ENCODE data around the gene BICD2. TPM values are rescaled to one million over a fixed set of nuclear protein-coding genes. Genes with fewer than 3 reads are reported as not detected.

BICD2 gene
- total RNA-seq, 4 donors from 2014 or later, result 15.7 to 29.3 (median 19.7) TPM

DNA sequence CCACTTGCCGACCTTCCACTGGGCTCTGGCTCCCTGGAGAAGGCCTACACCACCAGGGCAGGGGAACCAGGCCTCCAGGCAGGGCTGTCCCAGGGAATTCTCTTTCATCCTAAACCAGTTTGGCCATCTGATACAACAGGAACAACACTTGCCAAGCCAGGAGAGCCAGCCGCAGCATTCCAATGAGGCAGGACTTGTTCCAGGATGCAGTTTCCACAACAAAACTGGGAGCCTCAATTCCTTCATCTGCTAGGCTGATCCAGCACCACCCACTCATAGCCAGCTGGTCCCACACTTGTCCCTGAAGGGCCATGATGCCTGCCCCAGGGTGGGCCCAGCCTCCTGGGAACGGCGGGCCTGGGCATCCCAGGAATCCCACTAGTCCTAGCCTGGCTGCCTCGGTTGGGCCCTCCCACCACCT, 26.0 kb downstream of the BICD2 start:
- Histone ChIP-seq H3K4me3 (no peak overlapping the region), H3K9me3 (no peaks in the 10 kb centered on the region), H3K36me3 (no peaks in the 10 kb centered on the region), H3K4me1 (peaks cover 20 to 59% (median 39%) of the 10 kb centered on the region in 4 donors), H3K27ac (peak overlapping the region in 1 of 4 donors; percentile 64), H3K27me3 (no peaks in the 10 kb centered on the region)
- no peak for TF ChIP-seq POLR2AphosphoS5 (IDR thresholded peaks at IDR 0.05)
- TF ChIP-seq, protein P1, sequence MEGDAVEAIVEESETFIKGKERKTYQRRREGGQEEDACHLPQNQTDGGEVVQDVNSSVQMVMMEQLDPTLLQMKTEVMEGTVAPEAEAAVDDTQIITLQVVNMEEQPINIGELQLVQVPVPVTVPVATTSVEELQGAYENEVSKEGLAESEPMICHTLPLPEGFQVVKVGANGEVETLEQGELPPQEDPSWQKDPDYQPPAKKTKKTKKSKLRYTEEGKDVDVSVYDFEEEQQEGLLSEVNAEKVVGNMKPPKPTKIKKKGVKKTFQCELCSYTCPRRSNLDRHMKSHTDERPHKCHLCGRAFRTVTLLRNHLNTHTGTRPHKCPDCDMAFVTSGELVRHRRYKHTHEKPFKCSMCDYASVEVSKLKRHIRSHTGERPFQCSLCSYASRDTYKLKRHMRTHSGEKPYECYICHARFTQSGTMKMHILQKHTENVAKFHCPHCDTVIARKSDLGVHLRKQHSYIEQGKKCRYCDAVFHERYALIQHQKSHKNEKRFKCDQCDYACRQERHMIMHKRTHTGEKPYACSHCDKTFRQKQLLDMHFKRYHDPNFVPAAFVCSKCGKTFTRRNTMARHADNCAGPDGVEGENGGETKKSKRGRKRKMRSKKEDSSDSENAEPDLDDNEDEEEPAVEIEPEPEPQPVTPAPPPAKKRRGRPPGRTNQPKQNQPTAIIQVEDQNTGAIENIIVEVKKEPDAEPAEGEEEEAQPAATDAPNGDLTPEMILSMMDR (IDR thresholded peaks at IDR 0.05), result no peak
- TF ChIP-seq POLR2A (IDR thresholded peaks at IDR 0.05), result no peak
- TF ChIP-seq EP300 (IDR thresholded peaks at IDR 0.05; ENCODE audit: low read depth), result no peak
- no peak for DNase-seq
- intact Hi-C loops (cut with DNase I; ENCODE audit: low total_unique reads) (no loop called here), in situ Hi-C loops (cut with MboI; ENCODE audit: low pct_ligation_motif_present in 1 of 4, low pct_unique_long_range_greater_than_20kb in 1 of 4, low sequenced_read_pairs in 3 of 4) (no loop called here)
- 77% methylated on average over 5 of the region's 5 CpGs; no CpG with 5 or more reads in 1 of the 2 donors for WGBS, 2 donors (ENCODE audit: low coverage in 1 of 2)

DNA sequence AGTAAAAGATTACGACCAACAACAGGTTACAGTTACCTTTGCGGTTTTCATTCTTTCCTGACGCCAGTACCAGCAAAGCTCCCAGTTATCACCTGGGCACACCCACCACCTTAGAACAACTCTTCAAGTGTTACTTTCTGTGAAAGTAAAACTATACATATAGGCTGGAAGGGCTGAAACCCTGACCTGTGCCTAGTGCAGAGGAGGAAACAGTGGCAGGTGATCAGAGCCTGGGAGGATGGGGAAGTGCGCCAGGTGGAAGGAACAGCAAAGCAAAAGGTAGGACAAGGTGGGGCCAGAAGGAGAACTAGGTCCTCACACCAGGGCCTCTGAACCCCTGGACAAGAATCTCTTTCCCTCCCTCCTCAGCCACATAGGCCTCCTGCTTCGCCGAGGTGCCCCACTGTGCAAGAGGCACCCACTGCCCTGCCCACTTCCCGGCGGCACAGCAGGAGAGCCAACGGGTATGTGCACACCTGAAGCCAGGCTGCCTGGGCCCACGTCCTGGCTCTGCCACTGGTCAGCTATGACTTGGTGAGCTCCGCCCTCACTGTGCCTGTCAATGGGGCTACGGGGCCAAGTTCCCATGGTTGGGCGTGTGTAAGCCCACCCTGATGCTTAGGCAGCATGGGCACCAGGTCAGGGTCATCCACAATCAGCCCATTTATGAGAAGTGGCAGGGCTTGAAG, 26.9 kb downstream of the BICD2 start:
- H3K27me3 ChIP-seq, result no peaks in the 10 kb centered on the region
- DNase-seq, result peak; percentile 37
- 60 to 66% methylated on average over 1 to 13 of the region's 13 CpGs for WGBS, 2 donors (ENCODE audit: low coverage in 1 of 2)
- H3K27ac ChIP-seq, result peak overlapping the region in 1 of 4 donors; percentile 64
- intact Hi-C loops (cut with DNase I; ENCODE audit: low total_unique reads), result no loop called here
- H3K4me1 ChIP-seq, result peaks cover 20 to 59% (median 39%) of the 10 kb centered on the region in 4 donors
- H3K36me3 ChIP-seq, result no peaks in the 10 kb centered on the region
- no peak overlapping the region for H3K4me3 ChIP-seq
- TF ChIP-seq EP300 (IDR thresholded peaks at IDR 0.05; ENCODE audit: low read depth) (no peak), POLR2AphosphoS5 (IDR thresholded peaks at IDR 0.05) (no peak), POLR2A (IDR thresholded peaks at IDR 0.05) (no peak)
- TF ChIP-seq, protein P1 (IDR thresholded peaks at IDR 0.05), result no peak
- H3K9me3 ChIP-seq, result no peaks in the 10 kb centered on the region
- in situ Hi-C loops (cut with MboI; ENCODE audit: low pct_ligation_motif_present in 1 of 4, low pct_unique_long_range_greater_than_20kb in 1 of 4, low sequenced_read_pairs in 3 of 4), result no loop called here

DNA sequence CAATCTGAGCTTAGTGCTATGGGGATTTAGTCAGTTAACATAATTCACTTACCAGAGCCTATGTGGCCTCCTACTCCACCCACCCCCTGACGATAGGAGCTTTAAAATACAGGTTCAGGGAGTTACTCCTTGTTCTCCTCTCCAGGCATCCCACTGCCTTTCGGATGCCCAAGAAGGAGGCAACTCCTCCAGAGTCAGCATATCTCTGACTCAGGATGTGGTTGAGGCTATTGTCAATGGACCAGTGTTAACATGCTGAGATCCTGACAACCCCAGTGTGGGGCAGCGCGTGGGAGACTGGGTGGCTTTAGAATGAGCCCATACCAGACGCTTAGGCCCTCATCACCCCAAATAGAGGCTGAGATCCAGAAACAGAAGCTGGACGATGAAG, 27.4 kb downstream of the BICD2 start:
- Histone ChIP-seq H3K4me3 (no peak overlapping the region), H3K27me3 (no peaks in the 10 kb centered on the region), H3K4me1 (peaks cover 20 to 59% (median 39%) of the 10 kb centered on the region in 4 donors), H3K27ac (peak overlapping the region in 1 of 4 donors; percentile 64), H3K36me3 (no peaks in the 10 kb centered on the region), H3K9me3 (no peaks in the 10 kb centered on the region)
- no peak for TF ChIP-seq POLR2AphosphoS5 (IDR thresholded peaks at IDR 0.05)
- TF ChIP-seq EP300 (IDR thresholded peaks at IDR 0.05; ENCODE audit: low read depth), result no peak
- no peak for TF ChIP-seq POLR2A (IDR thresholded peaks at IDR 0.05)
- in situ Hi-C loops (cut with MboI; ENCODE audit: low pct_ligation_motif_present in 1 of 4, low pct_unique_long_range_greater_than_20kb in 1 of 4, low sequenced_read_pairs in 3 of 4), result no loop called here
- no peak for DNase-seq
- intact Hi-C loops (cut with DNase I; ENCODE audit: low total_unique reads), result no loop called here
- 69% methylated on average over 6 of the region's 6 CpGs; no CpG with 5 or more reads in 1 of the 2 donors for WGBS, 2 donors (ENCODE audit: low coverage in 1 of 2)

DNA sequence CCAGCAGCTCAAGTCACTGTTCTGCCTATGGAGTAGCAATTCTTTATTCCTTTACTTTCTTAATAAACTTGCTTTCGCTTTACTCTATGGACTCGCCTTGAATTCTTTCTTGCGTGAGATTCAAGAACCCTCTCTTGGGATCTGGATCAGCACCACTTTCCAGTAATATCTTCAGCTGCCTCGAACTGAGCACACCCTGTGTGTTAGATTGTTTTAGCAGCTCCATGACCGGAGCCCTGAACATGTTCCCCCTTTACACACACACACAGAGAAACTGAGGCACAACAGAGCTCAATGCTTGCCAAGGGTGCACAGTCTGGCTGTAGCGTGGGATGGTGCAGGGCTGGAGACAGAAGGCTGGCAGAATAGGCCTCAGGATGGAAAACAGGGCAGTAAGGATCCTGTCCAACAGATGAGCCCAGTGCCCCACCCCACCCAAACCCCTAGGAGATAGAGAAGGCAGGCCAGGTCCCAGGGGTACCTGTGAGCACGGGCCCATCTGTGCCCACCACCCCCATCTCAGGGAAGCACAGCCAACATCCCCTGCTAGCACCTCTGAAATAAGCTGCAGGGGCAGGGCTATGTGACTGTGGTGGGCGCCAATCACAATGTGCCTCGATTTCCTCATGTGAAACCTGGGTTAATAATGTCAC, 27.9 kb downstream of the BICD2 start:
- Histone ChIP-seq H3K4me3 (no peak overlapping the region), H3K9me3 (no peaks in the 10 kb centered on the region), H3K27me3 (no peaks in the 10 kb centered on the region), H3K36me3 (no peaks in the 10 kb centered on the region), H3K4me1 (peaks cover 20 to 55% (median 39%) of the 10 kb centered on the region in 4 donors), H3K27ac (no peak overlapping the region)
- intact Hi-C loops (cut with DNase I; ENCODE audit: low total_unique reads), result no loop called here
- TF ChIP-seq, protein P1 (IDR thresholded peaks at IDR 0.05), result no peak
- no peak for TF ChIP-seq POLR2A (IDR thresholded peaks at IDR 0.05)
- no peak for TF ChIP-seq EP300 (IDR thresholded peaks at IDR 0.05; ENCODE audit: low read depth)
- no peak for TF ChIP-seq POLR2AphosphoS5 (IDR thresholded peaks at IDR 0.05)
- in situ Hi-C loops (cut with MboI; ENCODE audit: low pct_ligation_motif_present in 1 of 4, low pct_unique_long_range_greater_than_20kb in 1 of 4, low sequenced_read_pairs in 3 of 4), result no loop called here
- no peak for DNase-seq
- WGBS, 2 donors (ENCODE audit: low coverage in 1 of 2), result 63 to 82% methylated on average over 4 to 9 of the region's 9 CpGs
